GM13976 (cell line): ENCODE measurements around the gene APOC3.

Source experiments
- DNase-seq: peaks from one replicate; pipeline ENCODE4 v3.0.0; 2012; ENCODE audit warnings: low spot score
- in situ Hi-C: fragments of 300-500 bp; cut with MboI; formaldehyde crosslinking; loops from one replicate; pipeline ENCODE4 v1.12.0; 2022; ENCODE audit warnings: low sequenced_read_pairs, mixed read lengths, inconsistent platforms; ENCODE audit not compliant: unreplicated experiment
- TF ChIP-seq, protein P1 (sequence below): IDR thresholded peaks from 2 replicates; pipeline ENCODE4 v1.5.1; 2012; ENCODE audit warnings: borderline replicate concordance, mild to moderate bottlenecking; ENCODE audit not compliant: insufficient read depth; ENCODE audit errors: extremely low read depth, missing control alignments, control extremely low read depth

The APOC3 gene

DNA sequence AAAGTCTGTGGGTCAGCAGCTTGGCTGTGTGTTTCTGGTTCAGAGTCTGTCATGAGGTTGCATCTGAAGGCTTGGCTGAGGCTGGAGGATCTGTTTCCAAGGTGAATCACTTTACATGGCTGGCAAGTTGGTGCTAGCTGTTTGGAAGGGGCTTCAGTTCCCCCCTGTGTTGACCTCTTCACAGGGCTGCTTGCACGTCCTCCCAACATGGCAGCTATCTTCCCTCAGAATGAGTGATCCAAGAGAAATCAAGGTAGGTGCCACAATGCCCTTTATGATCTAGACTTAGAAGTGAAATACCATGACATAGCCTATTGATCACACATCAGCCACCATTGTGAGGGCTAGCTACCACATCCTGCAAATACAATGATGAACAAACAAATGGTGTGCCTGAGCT is 16.5 kb upstream of the APOC3 start:
- DNase-seq, result no peak
- TF ChIP-seq, protein P1, sequence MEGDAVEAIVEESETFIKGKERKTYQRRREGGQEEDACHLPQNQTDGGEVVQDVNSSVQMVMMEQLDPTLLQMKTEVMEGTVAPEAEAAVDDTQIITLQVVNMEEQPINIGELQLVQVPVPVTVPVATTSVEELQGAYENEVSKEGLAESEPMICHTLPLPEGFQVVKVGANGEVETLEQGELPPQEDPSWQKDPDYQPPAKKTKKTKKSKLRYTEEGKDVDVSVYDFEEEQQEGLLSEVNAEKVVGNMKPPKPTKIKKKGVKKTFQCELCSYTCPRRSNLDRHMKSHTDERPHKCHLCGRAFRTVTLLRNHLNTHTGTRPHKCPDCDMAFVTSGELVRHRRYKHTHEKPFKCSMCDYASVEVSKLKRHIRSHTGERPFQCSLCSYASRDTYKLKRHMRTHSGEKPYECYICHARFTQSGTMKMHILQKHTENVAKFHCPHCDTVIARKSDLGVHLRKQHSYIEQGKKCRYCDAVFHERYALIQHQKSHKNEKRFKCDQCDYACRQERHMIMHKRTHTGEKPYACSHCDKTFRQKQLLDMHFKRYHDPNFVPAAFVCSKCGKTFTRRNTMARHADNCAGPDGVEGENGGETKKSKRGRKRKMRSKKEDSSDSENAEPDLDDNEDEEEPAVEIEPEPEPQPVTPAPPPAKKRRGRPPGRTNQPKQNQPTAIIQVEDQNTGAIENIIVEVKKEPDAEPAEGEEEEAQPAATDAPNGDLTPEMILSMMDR, result no peak
- in situ Hi-C loops, result no loop called here

DNA sequence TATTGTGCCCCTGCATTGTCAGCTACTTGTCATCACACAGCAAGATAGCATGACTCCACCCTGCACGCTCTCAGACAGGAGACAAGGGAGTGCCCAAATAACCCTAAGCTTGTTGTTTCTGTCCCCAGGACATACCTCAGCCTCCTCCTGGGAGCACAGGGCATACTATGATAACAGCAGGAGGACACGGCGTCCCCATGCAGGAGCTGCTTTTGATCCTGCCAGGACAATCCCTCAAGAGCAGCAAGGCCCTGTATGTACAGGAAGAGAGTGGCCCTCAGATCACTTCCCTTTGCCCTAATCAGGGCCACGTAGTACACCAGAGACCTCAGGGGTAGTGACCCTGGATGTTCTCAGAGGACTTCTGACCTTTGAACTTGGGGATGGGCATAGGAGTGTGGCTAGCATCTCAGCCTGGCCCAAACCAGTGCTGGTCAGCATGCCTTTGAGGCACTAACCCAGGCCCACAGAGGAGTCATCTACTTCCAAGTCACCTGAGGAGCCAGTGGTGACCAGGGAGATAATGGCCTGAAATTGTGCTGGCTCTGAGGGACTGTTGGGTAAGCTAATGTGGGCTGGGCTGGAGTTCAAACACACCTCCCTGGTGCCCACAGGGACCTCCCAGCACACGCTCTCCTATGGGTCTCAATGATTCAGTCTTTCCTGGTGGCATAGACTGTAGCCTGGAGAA is 15.8 kb upstream of the APOC3 start:
- no peak for DNase-seq
- in situ Hi-C loops, result no loop called here
- TF ChIP-seq, protein P1, result no peak

DNA sequence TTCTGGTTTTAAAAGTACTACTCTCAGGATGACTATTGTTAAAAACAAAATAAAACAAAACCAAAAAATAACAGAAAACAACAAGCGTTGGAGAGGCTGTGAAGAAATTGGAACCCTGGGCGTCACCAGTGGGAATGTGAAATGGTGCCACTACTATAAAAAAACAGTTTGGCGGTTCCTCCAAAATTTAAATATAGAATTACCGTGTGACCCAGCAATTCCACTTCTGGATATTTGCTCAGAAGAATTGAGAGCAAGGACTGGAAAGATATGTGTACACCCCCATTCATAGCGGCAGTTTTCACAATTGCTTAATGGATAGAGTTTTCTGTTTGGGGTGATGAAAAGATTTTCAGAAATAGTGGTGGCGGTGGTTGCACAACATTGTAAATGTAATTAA is 15.2 kb upstream of the APOC3 start:
- DNase-seq, result no peak
- in situ Hi-C loops, result no loop called here
- TF ChIP-seq, protein P1, result no peak

DNA sequence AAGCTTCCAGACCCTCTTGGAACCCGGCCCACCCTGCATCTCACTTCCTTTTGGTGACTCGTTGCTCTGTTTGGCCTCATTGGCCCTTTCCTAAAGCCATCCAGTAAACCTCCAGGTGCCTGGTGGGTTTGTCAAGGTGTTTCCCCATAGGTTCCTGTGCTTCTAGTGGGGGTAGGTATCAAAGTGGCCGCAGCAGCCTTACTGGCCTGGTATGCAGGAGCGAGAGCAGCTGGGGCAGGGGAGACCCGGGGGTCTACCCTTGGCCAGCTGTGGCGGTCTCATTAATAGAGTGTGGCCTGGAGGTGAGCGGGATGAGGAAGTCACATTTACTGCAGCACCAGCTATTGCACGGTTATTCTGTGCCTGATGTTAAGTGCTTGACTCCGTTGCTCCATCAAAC is 10.7 kb upstream of the APOC3 start:
- TF ChIP-seq, protein P1, result no peak
- in situ Hi-C loops, result no loop called here
- DNase-seq, result no peak

DNA sequence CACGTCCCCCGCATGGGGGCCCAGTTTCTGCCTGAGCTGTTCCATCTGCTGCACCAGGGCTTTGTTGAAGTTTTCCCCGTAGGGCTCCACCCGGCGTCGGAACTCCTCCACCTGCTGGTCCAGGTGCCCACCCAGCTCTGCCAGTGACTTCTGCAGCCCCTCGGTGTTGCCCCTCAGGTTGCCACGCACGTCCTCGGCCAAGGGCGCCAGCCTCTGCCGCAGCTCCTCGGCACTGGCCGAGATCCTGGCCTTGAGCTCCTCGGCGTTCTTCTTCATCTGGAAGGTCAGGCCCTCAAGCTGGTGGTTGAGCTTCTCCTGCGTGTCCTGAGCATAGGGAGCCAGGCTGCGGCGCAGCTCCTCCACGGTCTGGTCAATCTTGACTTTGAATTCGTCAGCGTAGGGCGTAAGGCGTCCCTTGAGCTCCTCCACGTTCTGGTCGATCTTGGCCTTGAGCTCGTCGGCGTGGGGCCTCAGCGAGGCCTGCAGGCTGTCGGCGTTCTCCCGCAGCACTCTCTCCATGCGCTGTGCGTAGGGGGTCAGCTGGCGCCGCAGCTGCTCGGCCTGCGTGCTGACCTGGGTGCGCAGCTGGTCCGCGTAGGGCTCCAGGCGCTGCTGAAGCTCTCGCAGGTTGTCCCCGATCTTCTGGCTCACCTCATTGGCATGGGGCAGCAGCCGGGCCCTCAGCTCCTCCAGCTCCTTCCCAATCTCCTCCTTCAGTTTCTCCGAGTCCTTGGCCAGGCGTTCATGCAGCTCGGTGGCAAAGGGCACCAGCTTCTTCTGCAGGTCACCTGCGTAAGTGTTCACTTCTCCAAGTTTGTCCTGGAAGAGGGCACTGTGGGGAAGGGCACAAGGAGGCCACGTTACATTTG is 8.4 kb upstream of the APOC3 start:
- in situ Hi-C loops, result no loop called here
- TF ChIP-seq, protein P1, result no peak
- no peak for DNase-seq

DNA sequence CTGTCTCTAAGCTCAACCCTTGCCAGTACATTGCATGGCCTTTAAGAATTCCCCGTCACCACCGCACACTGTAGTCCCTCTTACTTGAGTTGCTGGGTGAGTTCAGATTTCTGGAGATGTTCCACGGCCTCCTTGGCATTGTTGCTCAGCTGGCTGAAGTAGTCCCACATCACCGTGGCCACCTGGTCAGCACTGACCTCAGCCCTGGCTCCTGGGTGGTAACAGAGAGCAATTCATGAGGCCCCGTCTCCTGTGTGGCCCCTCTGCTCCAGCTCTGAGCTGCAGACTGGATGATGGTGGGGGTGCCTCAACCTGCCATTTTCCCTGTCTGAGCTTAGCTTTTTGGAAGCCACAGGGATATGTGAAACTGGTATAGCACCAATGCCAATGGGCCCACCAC is 7.1 kb upstream of the APOC3 start:
- in situ Hi-C loops, result no loop called here

More for the DNA sequence above, 7.1 kb upstream of the APOC3 start:
- DNase-seq, result no peak
- TF ChIP-seq, protein P1, result no peak
